HG03521 (cell line): ENCODE measurements around the gene RNF187.

Experiments used
- ATAC-seq: cut with Tn5 transposase; IDR thresholded peaks from one replicate; pipeline ENCODE4 v1.9.1; 2021; ENCODE audit warnings: mild to moderate bottlenecking, moderate library complexity; ENCODE audit not compliant: unreplicated experiment

The RNF187 gene

DNA sequence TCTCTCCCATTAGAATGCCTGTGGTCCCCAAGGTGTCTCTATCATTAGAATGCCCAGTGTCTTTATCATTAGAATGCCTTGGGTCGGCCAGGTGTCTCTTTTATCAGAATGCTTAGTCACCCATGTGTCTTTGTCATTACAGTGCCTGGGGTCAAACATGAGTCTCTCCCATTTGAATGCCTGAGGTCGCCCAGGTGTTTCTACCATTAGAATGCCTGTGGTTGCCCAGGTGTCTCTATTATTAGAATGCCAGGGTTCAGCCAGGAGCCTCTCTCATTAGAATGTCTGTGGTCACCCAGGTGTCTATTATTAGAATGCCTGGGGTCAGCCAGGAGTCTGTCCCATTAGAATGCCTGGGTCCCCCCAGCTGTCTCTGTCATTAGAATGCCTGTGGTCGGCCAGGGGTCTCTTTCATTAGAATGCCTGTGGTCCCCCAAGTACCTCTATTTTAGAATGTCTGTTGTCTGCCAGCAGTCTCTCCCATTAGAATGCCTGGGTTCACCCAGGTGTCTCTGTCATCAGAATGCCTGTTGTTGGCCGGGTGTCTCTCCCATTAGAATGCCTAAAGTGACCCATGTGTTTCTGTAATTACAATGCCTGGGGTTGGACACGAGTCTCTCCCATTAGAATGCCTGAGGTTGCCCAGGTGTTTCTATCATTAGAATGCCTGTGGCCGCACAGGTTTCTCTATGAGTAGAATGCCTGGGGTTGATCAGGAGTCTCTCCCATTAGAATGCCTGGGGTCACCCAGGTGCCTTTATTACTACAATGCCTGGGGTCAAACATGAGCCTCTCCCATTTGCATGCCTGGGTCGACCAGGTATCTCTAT, 57.1 kb downstream of the RNF187 start:
- ATAC-seq = no peak

DNA sequence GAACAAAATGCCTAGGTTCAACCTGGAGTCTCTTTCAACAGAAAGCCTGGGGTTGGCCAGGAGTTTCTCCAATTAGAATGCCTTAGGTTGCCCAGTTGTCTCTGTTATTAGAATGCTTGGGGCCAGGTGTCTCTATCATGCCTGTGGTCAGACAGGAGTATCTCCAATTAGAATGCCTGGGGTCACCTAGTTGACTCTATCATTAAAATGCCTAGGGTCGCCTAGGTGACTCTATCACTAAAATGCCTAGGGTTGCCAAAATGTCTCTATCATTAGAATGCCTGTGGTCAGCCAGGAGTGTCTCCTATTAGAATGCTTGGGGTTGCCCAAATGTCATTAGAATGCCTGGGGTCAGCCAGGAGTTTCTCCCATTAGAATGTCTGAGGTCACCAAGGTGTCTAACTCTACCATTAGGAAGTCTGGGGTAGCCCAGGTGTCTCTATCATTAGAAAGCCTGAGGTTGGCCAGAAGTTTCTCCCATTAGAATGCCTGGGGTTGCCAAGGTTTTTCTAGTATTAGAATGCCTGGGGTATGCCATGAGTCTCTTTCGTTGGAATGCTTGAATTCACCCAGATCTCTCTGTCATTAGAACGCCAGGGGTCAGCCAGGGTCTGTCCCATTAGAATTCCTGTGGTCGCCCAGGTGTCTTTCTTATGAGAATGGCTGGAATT, 57.9 kb downstream of the RNF187 start:
- no peak for ATAC-seq
